UCSD-AML1 (cell line): ENCODE results near the gene RHBDL1.

Experiments used
- DNase-seq: peaks from one replicate; lab custom pipeline; 2025; ENCODE audit not compliant: unreplicated experiment; lab: John Stamatoyannopoulos, UW

Gene RHBDL1

DNA sequence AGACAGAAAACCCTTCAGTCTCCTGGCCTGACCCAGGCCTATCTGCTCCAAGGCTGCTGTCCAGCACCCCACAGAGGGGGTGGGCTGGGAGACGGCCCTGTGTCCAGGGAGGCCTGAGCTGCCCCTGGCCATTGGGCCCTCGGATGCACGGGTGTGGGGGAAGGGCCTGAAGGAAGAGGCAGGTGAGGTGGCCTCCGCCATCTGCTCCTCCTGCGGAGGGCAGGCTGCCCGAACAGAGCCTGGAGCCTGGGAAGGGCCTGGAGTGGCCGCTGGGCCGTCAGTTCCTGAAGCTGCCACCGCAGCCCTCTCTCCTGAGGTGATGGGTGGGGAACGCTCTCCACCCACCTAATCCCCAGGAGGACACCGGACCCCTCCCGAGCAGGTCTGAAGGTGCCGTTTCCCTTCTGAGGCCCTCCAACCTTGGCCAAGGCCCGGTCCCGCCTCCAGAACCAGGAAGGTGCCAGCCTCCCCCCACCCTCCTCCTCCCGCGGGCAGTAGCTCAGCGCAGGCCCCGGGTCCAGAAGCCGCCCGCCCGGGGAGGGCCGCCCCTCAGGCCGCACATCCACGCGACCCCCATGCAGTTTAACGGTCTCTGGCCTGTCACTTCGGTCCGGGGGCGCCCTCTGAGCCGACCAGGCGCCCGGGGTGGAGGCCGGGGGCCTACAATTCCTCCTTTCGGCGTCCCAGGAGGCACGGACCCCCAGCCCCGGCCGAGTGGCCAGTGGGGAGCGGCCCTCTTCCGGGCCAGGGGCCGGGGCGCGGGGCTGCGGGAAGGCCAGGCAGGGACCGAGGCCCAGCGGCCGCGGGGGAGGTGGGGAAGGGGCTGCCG is 29.3 kb downstream of the RHBDL1 start:
- DNase-seq = no peak

DNA sequence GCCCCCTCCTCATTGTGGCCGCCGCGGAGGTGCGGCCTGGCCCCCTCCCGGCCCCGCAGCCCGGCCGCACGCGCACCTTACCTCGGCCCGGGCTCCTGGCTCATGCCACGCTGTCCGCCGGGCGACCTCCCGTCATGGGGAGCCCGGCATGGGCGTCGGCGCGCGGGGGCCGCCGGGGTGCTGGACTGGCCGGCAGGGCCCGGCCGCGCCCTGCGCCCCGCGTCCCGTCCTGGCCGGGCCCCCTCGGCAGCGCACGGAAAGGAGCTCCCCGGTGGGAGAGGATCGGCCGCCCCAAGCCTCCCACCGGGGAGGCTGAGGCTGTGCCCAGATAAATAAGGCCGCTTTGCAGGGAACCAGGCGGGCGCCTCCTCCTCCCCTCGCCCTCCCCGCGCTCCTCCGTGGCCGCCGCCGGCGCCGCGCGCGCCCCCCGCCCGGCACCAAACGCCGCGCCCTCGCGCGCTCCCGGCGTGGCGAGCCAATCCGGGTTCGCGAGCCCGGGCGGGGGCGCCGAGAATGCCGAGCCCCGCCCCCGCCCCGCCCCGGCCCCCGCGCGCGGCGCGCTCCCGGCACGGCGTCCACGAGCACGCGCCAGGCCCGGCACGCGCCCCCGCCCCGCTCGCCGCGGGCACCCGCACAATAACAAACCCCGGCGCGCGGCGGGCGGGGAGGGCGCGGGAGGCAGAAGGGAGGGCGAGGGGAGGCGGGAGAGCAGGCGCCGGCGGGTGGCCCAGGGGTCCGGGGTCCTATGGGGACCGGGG is 30.1 kb downstream of the RHBDL1 start, which contains the start of gene FBXL16:
Gene FBXL16, minus strand, starts transcription at position 371 of the 758 bp plus-strand sequence. CDS start 8,396 bp downstream, outside the sequence.
- no peak for DNase-seq

GRCh38 chr16:706189-707061 is 31.0 kb downstream of the RHBDL1 start:
- no peak for DNase-seq

GRCh38 chr16:707062-707538 is 31.6 kb downstream of the RHBDL1 start:
- no peak for DNase-seq

- DNase-seq = no peak
Measured at GRCh38 chr16:708019-708418, 32.5 kb downstream of the RHBDL1 start.

DNA sequence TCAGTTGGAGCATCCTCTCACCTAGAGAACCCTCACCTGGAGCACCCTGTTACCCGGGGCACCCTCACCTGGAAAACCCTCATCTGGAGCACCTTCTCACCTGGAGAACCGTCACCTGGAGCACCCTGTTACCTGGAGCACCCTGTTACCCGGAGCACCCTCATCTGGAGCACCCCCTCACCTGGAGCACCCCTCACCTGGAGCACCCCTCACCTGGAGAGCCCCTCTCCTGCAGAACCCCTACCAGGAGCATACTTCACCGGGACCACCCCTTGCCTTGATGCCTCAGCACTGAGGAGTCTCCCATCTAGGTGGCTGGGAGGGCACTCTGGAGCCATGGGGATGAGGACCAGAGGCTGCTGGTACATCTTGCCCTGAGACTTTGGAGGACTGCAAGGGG is 33.5 kb downstream of the RHBDL1 start:
- DNase-seq = no peak

DNA sequence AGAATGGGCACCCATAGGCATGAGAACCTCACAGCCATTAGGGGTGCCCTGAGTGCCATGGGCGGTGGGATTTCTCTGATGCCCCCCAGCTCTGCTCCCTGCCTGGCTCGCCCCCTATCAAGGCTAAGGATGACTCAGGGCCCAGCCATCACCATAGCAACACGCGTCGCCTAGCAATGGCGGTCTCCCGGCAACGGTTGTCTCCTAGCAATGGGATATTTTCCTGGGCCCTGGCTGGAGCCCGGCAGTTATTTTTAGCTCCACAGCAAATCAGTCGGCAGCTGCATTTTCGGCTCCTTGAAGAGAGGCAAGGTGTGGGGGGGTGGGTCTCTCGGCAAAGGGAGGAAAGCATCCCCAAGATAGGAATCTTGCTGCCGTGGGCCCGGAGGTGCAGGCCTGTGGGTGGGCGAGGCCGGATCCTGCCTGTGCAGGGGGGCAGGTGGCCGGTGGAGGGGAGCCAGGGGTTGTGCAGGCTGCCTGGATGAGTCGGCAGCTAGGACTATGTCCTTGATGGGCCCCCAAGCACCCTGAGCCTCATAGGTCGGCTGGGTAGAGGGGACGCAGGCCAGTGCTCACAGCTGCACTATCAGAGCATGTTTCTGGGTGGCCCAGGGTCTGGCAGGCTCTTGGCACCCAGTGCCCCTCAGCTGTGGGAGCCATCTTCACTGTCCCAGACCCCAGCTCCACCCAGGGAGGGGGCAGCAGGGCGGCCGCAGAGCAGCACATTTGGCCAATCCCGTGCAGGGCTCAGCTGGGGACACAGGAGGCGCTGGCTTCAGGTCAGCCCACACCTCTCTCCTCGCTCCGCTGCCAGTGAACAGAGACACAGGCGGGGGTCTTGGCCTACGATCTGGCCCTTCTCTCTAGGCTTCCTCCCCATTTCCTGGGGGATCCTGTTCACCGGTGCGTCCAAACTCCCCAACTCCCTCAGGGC is 34.4 kb downstream of the RHBDL1 start:
- no peak for DNase-seq

DNA sequence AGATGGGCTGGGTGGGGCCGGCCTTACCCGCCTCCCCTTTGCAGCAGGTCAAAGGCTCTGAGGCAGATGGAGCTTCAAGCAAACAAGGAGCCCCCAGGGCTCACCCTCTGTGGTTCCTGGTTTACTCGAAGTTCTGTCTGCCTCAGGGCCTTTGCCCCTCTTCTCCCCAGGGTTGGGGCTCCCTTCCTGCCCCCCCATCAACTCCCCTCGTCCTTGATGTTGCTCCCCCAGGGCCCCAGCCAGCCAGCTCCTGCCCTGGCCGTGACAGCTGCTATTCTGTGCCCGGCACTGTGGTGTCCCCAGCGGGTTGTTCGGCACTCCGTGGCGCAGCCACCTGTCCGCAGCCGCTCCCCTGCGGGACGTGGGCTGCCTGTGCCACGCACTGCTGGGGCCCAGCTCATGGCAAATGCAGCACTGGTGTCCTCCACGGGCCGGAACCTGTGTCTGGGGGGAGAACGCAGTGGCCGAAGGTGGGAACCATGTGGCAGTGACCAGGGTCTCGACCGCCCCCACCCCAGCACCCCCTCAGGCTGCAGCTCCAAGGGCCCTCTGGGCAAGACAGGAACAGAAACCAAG is 35.1 kb downstream of the RHBDL1 start:
- no peak for DNase-seq

DNA sequence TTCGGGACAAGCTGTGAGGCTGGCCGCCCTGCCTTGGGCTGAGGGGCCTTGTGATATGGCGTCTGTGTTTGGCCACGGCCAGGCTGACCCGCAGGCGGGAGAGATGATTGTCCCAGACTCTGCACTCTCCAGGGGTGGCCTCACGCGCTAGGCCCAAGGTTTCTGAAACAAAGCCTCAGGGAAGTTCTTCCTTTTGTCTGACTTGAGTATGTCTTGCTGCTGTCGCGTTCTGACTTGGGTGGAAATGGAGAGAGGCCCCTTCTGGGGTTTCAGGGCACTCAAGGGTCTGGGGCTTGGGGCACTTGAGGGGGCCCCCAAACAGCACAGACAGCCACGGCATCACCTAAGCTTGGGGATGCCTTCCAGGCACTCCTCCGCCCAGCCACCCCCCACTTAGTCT is 35.6 kb downstream of the RHBDL1 start:
- DNase-seq = no peak

DNA sequence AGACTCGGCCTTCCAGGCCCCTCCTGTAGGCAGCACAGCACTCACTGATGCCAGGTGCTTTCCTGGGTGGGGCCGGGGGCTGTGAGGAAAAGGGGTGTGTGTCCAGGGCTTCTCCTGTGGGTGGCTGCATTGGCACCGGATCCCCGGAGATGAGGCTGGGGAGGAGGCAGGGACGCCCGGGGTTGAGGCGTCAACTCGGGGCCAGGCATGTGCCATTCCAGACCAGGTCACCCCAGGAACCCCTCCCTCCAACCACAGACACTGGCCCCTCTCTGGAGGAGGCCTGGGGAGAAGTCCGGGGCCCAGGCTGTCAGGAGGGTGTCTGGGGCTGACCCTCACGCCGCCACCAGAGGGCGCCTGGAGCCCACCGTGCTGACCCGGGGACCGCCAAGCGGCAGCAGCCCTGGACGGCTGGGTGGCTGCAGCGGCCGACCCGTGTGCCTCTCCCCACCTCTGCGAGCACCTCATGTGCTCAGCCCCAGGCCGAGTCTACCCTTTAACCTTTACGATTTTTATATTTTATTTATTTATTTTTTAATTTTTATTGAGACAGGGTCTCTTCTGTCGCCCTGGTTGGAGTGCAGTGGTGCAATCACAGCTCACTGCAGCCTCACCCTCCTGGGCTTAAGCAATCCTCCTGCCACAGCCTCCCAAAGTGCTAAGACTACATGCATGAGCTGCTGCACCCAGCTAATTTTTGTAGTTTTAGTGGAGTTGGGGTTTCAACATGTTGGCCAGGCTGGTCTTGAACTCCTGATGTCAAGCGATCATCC is 36.3 kb downstream of the RHBDL1 start:
- peak; percentile 77 for DNase-seq

- peak; percentile 63 for DNase-seq
Measured at GRCh38 chr16:712740-713250, 37.3 kb downstream of the RHBDL1 start.

DNA sequence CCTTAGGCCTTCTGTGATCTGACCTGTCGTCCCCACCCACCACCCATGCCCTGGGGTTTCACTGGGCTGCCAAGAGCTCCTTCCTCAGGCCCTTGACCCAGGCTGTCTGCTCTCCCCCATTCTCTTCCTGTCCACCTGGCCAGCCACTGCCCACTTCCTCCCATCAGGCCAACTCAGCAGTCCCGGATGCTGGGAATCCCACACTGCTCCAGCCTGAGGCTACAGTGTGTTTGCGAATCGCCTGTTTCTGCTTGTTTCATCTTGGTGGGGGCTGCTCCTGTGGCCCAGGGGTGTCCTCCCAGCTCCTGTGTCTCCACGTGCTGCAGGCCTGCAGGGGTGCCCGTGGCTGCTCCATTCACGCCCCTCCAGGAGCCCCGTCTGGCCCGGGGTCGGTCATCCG is 38.6 kb downstream of the RHBDL1 start:
- DNase-seq = peak; percentile 27

GRCh38 chr16:714558-715476 is 39.3 kb downstream of the RHBDL1 start, which contains the start of gene METRN:
TSS of gene METRN (plus strand) at chr16:715118. CDS start at chr16:715290, 172 bp downstream.
- peak; percentile 88 for DNase-seq

- peak; percentile 43 for DNase-seq
Measured at GRCh38 chr16:715477-716199, 40.2 kb downstream of the RHBDL1 start.

DNA sequence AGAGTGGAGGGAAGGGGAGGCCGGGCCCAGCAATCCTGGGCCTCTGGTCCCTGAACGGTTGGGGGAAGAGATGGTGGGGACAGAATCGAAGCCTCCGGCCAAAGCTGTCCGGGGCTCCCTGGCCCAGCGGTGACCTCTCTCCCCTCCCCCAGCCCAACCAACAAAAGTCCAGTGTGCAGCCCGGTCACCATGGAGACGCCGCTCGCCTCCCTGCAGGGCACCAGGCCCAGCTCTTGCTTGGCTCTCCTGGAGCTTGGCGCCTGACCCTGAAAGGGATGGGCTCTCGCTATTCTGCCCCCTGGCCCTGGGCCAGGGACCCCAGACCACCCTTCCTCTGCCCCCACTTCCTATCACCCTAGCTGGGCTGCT is 40.7 kb downstream of the RHBDL1 start:
- DNase-seq = no peak

DNA sequence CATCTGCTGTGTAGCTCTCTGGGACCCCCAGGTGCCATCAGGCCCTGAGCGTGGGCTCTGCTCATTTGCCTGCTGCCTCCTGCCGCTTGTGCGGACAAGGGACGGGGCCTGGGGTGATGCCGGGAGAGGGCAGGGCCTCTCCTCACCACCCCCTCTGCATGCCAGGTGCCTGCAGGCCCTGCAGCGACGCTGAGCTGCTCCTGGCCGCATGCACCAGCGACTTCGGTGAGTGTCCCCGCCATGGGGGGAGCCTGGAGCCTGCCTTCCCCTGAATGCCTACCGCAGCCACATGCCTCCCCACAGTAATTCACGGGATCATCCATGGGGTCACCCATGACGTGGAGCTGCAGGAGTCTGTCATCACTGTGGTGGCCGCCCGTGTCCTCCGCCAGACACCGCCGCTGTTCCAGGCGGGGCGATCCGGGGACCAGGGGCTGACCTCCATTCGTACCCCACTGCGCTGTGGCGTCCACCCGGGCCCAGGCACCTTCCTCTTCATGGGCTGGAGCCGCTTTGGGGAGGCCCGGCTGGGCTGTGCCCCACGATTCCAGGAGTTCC is 41.4 kb downstream of the RHBDL1 start:
- DNase-seq = no peak
